CD14-positive monocyte (primary cell): ENCODE measurements around the gene EEF1G. TPM values are rescaled to one million over a fixed set of nuclear protein-coding genes. Genes with fewer than 3 reads are reported as not detected.
"Not testable (repeated sequence)": the region's sequence is repeated elsewhere in the genome, so short reads cannot be mapped to it uniquely, and the experiment has no call there.

Experiments
- DNase-seq, 3 donors: peaks; one replicate each; pipeline ENCODE4 v3.0.0-alpha.2; 2011 to 2022
- H2AFZ ChIP-seq: 2 replicates; pipeline ENCODE4 v1.6.0; 2012; ENCODE audit warnings: mild to moderate bottlenecking, low read depth, low read length, inconsistent platforms; ENCODE audit not compliant: insufficient read depth, poor library complexity, severe bottlenecking
- H3K27ac ChIP-seq, 2 donors: 1 replicate in 1 of 2; 2 replicates in 1 of 2; pipeline ENCODE4 v1.5.1; 2012 to 2013; ENCODE audit warnings: low read length in 2 of 2, control low read depth in 1 of 2, inconsistent platforms in 1 of 2, low read depth in 1 of 2, mild to moderate bottlenecking in 1 of 2
- H3K27me3 ChIP-seq, 2 donors: one replicate each; pipeline versions ENCODE4 v1.6.0 to v1.6.1; 2011 to 2013; ENCODE audit warnings: low read length in 2 of 2; ENCODE audit not compliant: control insufficient read depth in 2 of 2, insufficient read depth in 2 of 2
- H3K36me3 ChIP-seq, 2 donors: replicated peaks in 1 of 2; 1 replicate in 1 of 2; 2 replicates in 1 of 2; pipeline versions ENCODE4 v1.5.1 to v1.6.1; 2012 to 2013; ENCODE audit warnings: low read length in 2 of 2, control low read depth in 1 of 2, inconsistent platforms in 1 of 2, mild to moderate bottlenecking in 1 of 2; ENCODE audit not compliant: insufficient read depth in 2 of 2, control insufficient read depth in 1 of 2
- H3K4me1 ChIP-seq, 2 donors: 1 replicate in 1 of 2; 2 replicates in 1 of 2; pipeline versions ENCODE4 v1.5.1 to v1.6.1; 2012 to 2013; ENCODE audit warnings: low read length in 2 of 2, control low read depth in 1 of 2, inconsistent platforms in 1 of 2, mild to moderate bottlenecking in 1 of 2, moderate library complexity in 1 of 2; ENCODE audit not compliant: insufficient read depth in 2 of 2, control insufficient read depth in 1 of 2
- H3K4me2 ChIP-seq: replicated peaks from 2 replicates; pipeline ENCODE3; 2012; ENCODE audit warnings: low read length, moderate library complexity, mild to moderate bottlenecking; ENCODE audit not compliant: poor library complexity, severe bottlenecking; ENCODE audit errors: extremely low read depth
- H3K4me3 ChIP-seq, 3 experiments: fragments of 200-600 bp in 1 of 3; sonication (generic) in 1 of 3; replicated peaks in 1 of 3; 1 replicate in 2 of 3; 2 replicates in 1 of 3; pipeline ENCODE4 v1.5.1; 2011 to 2013; ENCODE audit warnings: low read length in 3 of 3, mild to moderate bottlenecking in 3 of 3, control low read depth in 2 of 3, low read depth in 2 of 3, inconsistent platforms in 1 of 3, moderate library complexity in 1 of 3
- H3K79me2 ChIP-seq: 2 replicates; pipeline ENCODE4 v1.6.0; 2012; ENCODE audit warnings: mild to moderate bottlenecking, control low read depth, inconsistent platforms, low read length, moderate library complexity; ENCODE audit not compliant: insufficient read depth
- H3K9ac ChIP-seq: 2 replicates; pipeline ENCODE4 v1.6.0; 2017; ENCODE audit warnings: low read length, mild to moderate bottlenecking; ENCODE audit not compliant: insufficient read depth, poor library complexity, severe bottlenecking
- H3K9me3 ChIP-seq, 2 donors: replicated peaks in 1 of 2; 1 replicate in 1 of 2; 2 replicates in 1 of 2; pipeline versions ENCODE4 v1.5.1 to v1.6.1; 2012 to 2013; ENCODE audit warnings: low read length in 2 of 2, control low read depth in 1 of 2; ENCODE audit not compliant: control insufficient read depth in 1 of 2, insufficient read depth in 1 of 2
- H4K20me1 ChIP-seq: 2 replicates; pipeline ENCODE4 v1.6.0; 2012; ENCODE audit warnings: mild to moderate bottlenecking, low read length, control low read depth, moderate library complexity; ENCODE audit not compliant: insufficient read depth
- H3K27ac Mint-ChIP-seq, 7 donors: one replicate each; pipeline ENCODE4 v1.8.0; 2020; ENCODE audit warnings: mild to moderate bottlenecking in 7 of 7, mixed read lengths in 7 of 7, moderate library complexity in 6 of 7, inconsistent platforms in 2 of 7
- H3K27me3 Mint-ChIP-seq, 3 donors: one replicate each; pipeline ENCODE4 v1.8.0; 2021 to 2022; ENCODE audit warnings: low read depth in 3 of 3, mild to moderate bottlenecking in 3 of 3, mixed read lengths in 3 of 3, moderate library complexity in 3 of 3, inconsistent platforms in 1 of 3
- H3K36me3 Mint-ChIP-seq, 2 donors: one replicate each; pipeline ENCODE4 v1.8.0; 2020; ENCODE audit warnings: mixed read lengths in 2 of 2, inconsistent platforms in 1 of 2, mild to moderate bottlenecking in 1 of 2
- H3K4me1 Mint-ChIP-seq: one replicate; pipeline ENCODE4 v1.8.0; 2020; ENCODE audit warnings: mild to moderate bottlenecking, mixed read lengths
- H3K4me3 Mint-ChIP-seq, 2 donors: one replicate each; pipeline ENCODE4 v1.8.0; 2020; ENCODE audit warnings: mild to moderate bottlenecking in 2 of 2, mixed read lengths in 2 of 2, moderate library complexity in 1 of 2
- H3K9me3 Mint-ChIP-seq, 7 donors: one replicate each; pipeline ENCODE4 v1.8.0; 2020 to 2022; ENCODE audit warnings: mixed read lengths in 7 of 7, mild to moderate bottlenecking in 6 of 7, moderate library complexity in 6 of 7, inconsistent platforms in 2 of 7
- WGBS: methylation state at CpG from one replicate; pipeline ENCODE4 v1.1.5; 2013; ENCODE audit warnings: missing lambda C conversion rate; ENCODE audit not compliant: insufficient coverage; 5-methylcytosine and 5-hydroxymethylcytosine counted together
- intact Hi-C, 2 donors: fragments of 100-400 bp; cut with micrococcal nuclease; formaldehyde crosslinking; loops; one replicate each; pipeline versions ENCODE4 v1.15.0 to v1.15.1; 2023
- polyA plus RNA-seq, 3 donors: library from polyadenylated mRNA; depleted of rRNA in 1 of 3; unstranded in 2 of 3; stranded (reverse) in 1 of 3; fragments of 300-500 nt in 2 of 3; fragments of >200 nt in 1 of 3; fragmentation: Illumina TruSeq in 2 of 3; gene quantifications; 1 replicate in 2 of 3; 2 replicates in 1 of 3; pipeline ENCODE4 v1.2.3, GENCODE V29; 2012 to 2021
- TF ChIP-seq, protein P1 (sequence below): fragments of 200-600 bp; IDR thresholded peaks from one replicate; pipeline ENCODE4 v1.8.0; 2022; ENCODE audit warnings: antibody characterized with exemption, mild to moderate bottlenecking

EEF1G gene
- polyA plus RNA-seq, 3 donors = 490 to 603 (median 491) TPM

DNA sequence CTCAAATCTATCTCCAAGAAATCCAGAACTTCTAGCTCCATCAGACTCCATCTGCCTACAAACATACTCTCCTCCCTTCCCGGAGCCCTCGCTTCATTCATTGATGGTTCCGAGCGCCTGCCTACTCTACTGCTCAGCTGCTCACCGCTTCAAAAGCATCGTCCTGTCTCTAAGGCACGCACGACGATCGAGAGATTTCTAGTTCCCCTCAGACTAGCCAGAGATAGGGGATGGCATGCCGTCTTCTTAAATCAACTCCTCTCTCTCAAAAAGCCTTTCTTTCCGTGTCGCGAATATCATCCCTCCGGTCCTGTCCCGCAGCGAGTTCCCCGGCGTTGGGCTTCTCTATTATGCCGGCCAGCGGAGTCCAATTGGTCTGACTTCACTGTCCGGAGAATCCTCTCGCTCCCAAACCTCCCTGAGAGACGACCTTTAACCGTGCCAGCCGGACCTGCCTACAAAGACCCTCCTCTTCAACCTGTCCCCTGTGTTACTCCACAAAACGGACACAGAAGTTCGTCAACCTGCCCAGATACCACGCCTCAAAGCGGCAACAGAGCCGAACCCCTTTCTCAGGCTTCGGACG is 592 bp downstream of the EEF1G start:
- Histone ChIP-seq H4K20me1 (peaks cover 42% of the 10 kb centered on the region), H3K27me3 (no peaks in the 10 kb centered on the region), H3K36me3 (peaks cover 55 to 69% of the 10 kb centered on the region in 2 donors), H3K4me3 (peak overlapping the region; percentile 54 to 100 (median 91)), H3K4me2 (peak overlapping the region; percentile 89), H3K9me3 (no peaks in the 10 kb centered on the region), H2AFZ (peak overlapping the region; percentile 99), H3K79me2 (peaks cover 76% of the 10 kb centered on the region), H3K4me1 (peaks cover 22 to 29% of the 10 kb centered on the region in 2 donors), H3K9ac (peak overlapping the region; percentile 85), H3K27ac (peak overlapping the region; percentile 77 to 83)
- Mint-ChIP-seq H3K36me3 (peaks cover 51 to 70% of the 10 kb centered on the region in 2 donors), H3K4me3 (peak overlapping the region; percentile 95 to 99), H3K9me3 (peaks cover 0 to 2% (median 0%) of the 10 kb centered on the region in 7 donors), H3K4me1 (peaks cover 44% of the 10 kb centered on the region), H3K27me3 (peaks cover 0 to 2% (median 0%) of the 10 kb centered on the region in 3 donors), H3K27ac (peak overlapping the region; percentile 90 to 96 (median 94))
- under 1% methylated on average over 33 of the region's 33 CpGs for WGBS
- intact Hi-C loops = no loop called here
- TF ChIP-seq, protein P1, sequence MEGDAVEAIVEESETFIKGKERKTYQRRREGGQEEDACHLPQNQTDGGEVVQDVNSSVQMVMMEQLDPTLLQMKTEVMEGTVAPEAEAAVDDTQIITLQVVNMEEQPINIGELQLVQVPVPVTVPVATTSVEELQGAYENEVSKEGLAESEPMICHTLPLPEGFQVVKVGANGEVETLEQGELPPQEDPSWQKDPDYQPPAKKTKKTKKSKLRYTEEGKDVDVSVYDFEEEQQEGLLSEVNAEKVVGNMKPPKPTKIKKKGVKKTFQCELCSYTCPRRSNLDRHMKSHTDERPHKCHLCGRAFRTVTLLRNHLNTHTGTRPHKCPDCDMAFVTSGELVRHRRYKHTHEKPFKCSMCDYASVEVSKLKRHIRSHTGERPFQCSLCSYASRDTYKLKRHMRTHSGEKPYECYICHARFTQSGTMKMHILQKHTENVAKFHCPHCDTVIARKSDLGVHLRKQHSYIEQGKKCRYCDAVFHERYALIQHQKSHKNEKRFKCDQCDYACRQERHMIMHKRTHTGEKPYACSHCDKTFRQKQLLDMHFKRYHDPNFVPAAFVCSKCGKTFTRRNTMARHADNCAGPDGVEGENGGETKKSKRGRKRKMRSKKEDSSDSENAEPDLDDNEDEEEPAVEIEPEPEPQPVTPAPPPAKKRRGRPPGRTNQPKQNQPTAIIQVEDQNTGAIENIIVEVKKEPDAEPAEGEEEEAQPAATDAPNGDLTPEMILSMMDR = no peak
- peak in 2 of 3 donors; percentile 15 to 25 for DNase-seq

DNA sequence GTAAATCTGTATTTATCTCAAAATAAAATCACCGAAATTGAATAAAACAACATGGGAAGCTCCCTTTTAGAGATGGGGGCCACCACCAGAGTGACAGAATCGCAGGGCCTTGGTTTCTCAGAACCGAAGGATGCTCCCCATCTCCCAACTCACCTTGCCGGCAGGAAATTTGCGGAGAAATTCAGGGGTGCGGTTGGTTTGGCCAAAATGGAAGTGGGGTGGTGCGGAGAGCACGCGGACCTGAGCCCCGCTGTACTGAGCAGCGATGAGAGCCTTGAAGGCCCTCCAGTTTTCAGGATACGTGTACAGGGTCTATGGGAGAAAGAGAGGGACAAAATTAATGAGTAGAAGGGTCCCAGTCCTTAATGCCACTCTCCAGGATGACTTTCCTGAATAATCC is 1.3 kb downstream of the EEF1G start:
- no peak for DNase-seq
- WGBS = no CpG with 5 or more reads among the region's 12 CpGs
- TF ChIP-seq, protein P1 = no peak
- Histone ChIP-seq H4K20me1 (peaks cover 43% of the 10 kb centered on the region), H3K36me3 (peaks cover 54 to 63% of the 10 kb centered on the region in 2 donors), H3K9ac (peak overlapping the region; percentile 85), H3K27ac (peak overlapping the region in 1 of 2 donors; percentile 83), H2AFZ (no peak overlapping the region), H3K4me1 (peaks cover 22 to 34% of the 10 kb centered on the region in 2 donors), H3K27me3 (no peaks in the 10 kb centered on the region), H3K4me3 (peak overlapping the region in 1 of 3 experiments; percentile 100), H3K4me2 (peak overlapping the region; percentile 89), H3K9me3 (no peaks in the 10 kb centered on the region), H3K79me2 (peaks cover 78% of the 10 kb centered on the region)
- H3K4me3 Mint-ChIP-seq = peak overlapping the region; percentile 4 to 35
- intact Hi-C loops = no loop called here
- H3K27me3 Mint-ChIP-seq = peaks cover 0 to 2% (median 0%) of the 10 kb centered on the region in 3 donors
- H3K4me1 Mint-ChIP-seq = peaks cover 46% of the 10 kb centered on the region
- peak overlapping the region; percentile 73 to 96 (median 93) for H3K27ac Mint-ChIP-seq
- peaks cover 0 to 2% (median 0%) of the 10 kb centered on the region in 7 donors for H3K9me3 Mint-ChIP-seq
- H3K36me3 Mint-ChIP-seq = peaks cover 49 to 70% of the 10 kb centered on the region in 2 donors

DNA sequence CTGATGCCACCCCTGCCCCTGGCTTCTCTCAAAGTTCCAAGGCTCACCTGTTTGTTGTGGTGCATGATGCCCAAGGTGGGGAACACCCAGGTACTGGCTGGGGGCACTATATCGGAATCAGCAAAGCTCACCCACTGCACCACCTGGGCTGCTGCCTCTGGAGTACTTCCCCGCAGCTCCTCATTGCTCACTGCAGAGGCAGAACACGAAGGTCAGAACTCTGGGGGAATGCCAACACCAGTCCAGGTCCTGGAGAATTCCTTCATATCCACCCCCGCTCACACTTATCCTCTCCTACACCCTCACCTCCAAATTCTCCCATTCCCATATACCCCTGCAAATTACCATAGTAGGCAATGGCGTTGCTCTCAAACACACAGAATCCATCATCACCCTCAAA is 2.2 kb downstream of the EEF1G start:
- H3K9me3 ChIP-seq, intact Hi-C loops, H3K27me3 Mint-ChIP-seq, H3K9me3 Mint-ChIP-seq, H3K27me3 ChIP-seq, DNase-seq, H3K4me2 ChIP-seq, H2AFZ ChIP-seq, H3K27ac ChIP-seq, H3K9ac ChIP-seq, H3K4me3 Mint-ChIP-seq, H3K4me3 ChIP-seq: not testable (repeated sequence)
- peaks cover 53% of the 10 kb centered on the region for H4K20me1 ChIP-seq
- peaks cover 54 to 63% of the 10 kb centered on the region in 2 donors for H3K36me3 ChIP-seq
- peaks cover 88% of the 10 kb centered on the region for H3K79me2 ChIP-seq
- peaks cover 50 to 70% of the 10 kb centered on the region in 2 donors for H3K36me3 Mint-ChIP-seq
- H3K4me1 Mint-ChIP-seq = peaks cover 50% of the 10 kb centered on the region
- H3K4me1 ChIP-seq = peaks cover 22 to 42% of the 10 kb centered on the region in 2 donors
- peak overlapping the region in 4 of 7 donors; percentile 21 to 72 (median 44) for H3K27ac Mint-ChIP-seq
- 100% methylated on average over 3 of the region's 5 CpGs for WGBS
